ENCODE results near the gene DOCK6. TPM values are rescaled to one million over a fixed set of nuclear protein-coding genes. Genes with fewer than 3 reads are reported as not detected.

Gene DOCK6
- total RNA-seq, 1 experiment from 2014 or later = 88.8 TPM

DNA sequence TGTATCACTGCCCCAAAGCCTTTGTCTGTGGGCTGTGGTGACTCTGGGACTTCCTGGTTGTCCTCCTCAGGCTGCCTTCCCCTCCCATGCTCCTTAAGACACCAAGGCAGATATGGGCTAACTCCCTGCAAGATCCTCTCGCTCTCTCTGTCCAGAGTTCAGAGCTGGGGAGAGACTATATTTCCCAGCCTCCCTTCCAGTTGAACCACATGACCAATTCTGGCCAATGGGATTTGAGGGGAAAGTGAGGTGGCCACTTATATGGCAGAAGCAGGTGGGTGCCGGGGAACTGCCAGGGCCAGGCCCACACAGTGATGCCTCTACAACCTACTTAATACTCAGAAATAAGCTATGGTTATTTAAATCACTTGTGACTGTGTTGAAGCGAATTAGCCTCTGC lies 39.1 kb downstream of the DOCK6 start:
- POLR2A ChIA-PET = no interaction called here
- peaks cover 3% of the 10 kb centered on the region; the same call in 1 of the 2 replicates for H3K4me1 Mint-ChIP-seq
- no peak overlapping the region for H3K27ac Mint-ChIP-seq
- ATAC-seq = no peak
- CTCF ChIA-PET = interaction anchor here (0.5 kb wide), 1 partner anchor 57 kb away, joined by 4 read pairs; no protein-coding TSS in a partner anchor
- H3K4me3 Mint-ChIP-seq = no peak overlapping the region
- peaks cover 19% of the 10 kb centered on the region for H3K9me3 Mint-ChIP-seq
- no peak for DNase-seq (ENCODE audit: low spot score)
- peaks cover 41% of the 10 kb centered on the region for H3K36me3 Mint-ChIP-seq
- TF ChIP-seq, protein P1, sequence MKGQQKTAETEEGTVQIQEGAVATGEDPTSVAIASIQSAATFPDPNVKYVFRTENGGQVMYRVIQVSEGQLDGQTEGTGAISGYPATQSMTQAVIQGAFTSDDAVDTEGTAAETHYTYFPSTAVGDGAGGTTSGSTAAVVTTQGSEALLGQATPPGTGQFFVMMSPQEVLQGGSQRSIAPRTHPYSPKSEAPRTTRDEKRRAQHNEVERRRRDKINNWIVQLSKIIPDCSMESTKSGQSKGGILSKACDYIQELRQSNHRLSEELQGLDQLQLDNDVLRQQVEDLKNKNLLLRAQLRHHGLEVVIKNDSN (CRISPR knock-in tag; IDR thresholded peaks at IDR 0.05) = peak; percentile 53; the same call in 1 of the 2 replicates
- TF ChIP-seq USF2 (CRISPR knock-in tag; IDR thresholded peaks at IDR 0.05) (peak; percentile 76), CREB1 (CRISPR knock-in tag; IDR thresholded peaks at IDR 0.05) (no peak), ZNF425 (CRISPR knock-in tag; conservative IDR thresholded peaks at IDR 0.05) (no peak), NFYB (CRISPR knock-in tag; conservative IDR thresholded peaks at IDR 0.05; ENCODE audit: low read depth) (peak; percentile 83), ATF1 (CRISPR knock-in tag; IDR thresholded peaks at IDR 0.05) (no peak)
- H3K27me3 Mint-ChIP-seq (ENCODE audit: low read depth) = no peaks in the 10 kb centered on the region

DNA sequence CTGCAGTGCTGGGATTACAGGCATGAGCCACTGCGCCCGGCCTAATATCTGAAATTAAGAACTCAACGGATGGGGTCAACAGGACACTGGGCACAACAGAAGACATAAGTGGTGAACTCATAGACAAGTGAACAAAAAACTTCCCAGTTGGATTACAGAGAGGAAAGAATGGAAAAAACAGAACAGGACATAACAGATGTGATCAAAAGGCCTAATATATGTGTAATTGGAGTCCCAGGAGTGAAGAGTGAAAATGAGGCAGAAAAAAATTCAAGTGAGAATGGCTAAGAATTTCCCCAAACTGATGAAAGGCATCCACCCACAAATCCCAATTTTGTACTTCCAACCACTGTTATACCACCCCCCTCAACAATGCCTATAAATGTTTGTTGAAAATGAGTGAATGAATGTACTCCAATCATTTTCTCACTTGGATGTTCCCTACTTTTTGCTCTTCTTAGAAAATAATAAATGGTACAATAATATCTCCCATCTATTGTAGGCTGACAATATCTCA lies 41.2 kb downstream of the DOCK6 start:
- no peak overlapping the region for H3K27ac Mint-ChIP-seq
- no peaks in the 10 kb centered on the region for H3K4me1 Mint-ChIP-seq
- ChIA-PET CTCF (no interaction called here), POLR2A (no interaction called here)
- ATAC-seq = no peak
- no peak overlapping the region for H3K4me3 Mint-ChIP-seq
- peaks cover 42% of the 10 kb centered on the region for H3K36me3 Mint-ChIP-seq
- peaks cover 17% of the 10 kb centered on the region for H3K9me3 Mint-ChIP-seq
- no peaks in the 10 kb centered on the region for H3K27me3 Mint-ChIP-seq (ENCODE audit: low read depth)
- DNase-seq (ENCODE audit: low spot score) = no peak
- no peak for TF ChIP-seq ZNF219 (CRISPR knock-in tag; IDR thresholded peaks at IDR 0.05; ENCODE audit: borderline replicate concordance)
- no peak for TF ChIP-seq CBFB (CRISPR knock-in tag; IDR thresholded peaks at IDR 0.05; ENCODE audit: low read depth)
- no peak for TF ChIP-seq E2F4 (CRISPR knock-in tag; IDR thresholded peaks at IDR 0.05; ENCODE audit: borderline replicate concordance, low read depth)
- TF ChIP-seq NR1H2 (CRISPR knock-in tag; IDR thresholded peaks at IDR 0.05) = no peak
- TF ChIP-seq, protein P2, sequence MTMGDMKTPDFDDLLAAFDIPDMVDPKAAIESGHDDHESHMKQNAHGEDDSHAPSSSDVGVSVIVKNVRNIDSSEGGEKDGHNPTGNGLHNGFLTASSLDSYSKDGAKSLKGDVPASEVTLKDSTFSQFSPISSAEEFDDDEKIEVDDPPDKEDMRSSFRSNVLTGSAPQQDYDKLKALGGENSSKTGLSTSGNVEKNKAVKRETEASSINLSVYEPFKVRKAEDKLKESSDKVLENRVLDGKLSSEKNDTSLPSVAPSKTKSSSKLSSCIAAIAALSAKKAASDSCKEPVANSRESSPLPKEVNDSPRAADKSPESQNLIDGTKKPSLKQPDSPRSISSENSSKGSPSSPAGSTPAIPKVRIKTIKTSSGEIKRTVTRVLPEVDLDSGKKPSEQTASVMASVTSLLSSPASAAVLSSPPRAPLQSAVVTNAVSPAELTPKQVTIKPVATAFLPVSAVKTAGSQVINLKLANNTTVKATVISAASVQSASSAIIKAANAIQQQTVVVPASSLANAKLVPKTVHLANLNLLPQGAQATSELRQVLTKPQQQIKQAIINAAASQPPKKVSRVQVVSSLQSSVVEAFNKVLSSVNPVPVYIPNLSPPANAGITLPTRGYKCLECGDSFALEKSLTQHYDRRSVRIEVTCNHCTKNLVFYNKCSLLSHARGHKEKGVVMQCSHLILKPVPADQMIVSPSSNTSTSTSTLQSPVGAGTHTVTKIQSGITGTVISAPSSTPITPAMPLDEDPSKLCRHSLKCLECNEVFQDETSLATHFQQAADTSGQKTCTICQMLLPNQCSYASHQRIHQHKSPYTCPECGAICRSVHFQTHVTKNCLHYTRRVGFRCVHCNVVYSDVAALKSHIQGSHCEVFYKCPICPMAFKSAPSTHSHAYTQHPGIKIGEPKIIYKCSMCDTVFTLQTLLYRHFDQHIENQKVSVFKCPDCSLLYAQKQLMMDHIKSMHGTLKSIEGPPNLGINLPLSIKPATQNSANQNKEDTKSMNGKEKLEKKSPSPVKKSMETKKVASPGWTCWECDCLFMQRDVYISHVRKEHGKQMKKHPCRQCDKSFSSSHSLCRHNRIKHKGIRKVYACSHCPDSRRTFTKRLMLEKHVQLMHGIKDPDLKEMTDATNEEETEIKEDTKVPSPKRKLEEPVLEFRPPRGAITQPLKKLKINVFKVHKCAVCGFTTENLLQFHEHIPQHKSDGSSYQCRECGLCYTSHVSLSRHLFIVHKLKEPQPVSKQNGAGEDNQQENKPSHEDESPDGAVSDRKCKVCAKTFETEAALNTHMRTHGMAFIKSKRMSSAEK (CRISPR knock-in tag; IDR thresholded peaks at IDR 0.05; ENCODE audit: borderline replicate concordance) = no peak
- TF ChIP-seq OVOL2 (CRISPR knock-in tag; IDR thresholded peaks at IDR 0.05; ENCODE audit: borderline replicate concordance) = no peak
- TF ChIP-seq, protein P3, sequence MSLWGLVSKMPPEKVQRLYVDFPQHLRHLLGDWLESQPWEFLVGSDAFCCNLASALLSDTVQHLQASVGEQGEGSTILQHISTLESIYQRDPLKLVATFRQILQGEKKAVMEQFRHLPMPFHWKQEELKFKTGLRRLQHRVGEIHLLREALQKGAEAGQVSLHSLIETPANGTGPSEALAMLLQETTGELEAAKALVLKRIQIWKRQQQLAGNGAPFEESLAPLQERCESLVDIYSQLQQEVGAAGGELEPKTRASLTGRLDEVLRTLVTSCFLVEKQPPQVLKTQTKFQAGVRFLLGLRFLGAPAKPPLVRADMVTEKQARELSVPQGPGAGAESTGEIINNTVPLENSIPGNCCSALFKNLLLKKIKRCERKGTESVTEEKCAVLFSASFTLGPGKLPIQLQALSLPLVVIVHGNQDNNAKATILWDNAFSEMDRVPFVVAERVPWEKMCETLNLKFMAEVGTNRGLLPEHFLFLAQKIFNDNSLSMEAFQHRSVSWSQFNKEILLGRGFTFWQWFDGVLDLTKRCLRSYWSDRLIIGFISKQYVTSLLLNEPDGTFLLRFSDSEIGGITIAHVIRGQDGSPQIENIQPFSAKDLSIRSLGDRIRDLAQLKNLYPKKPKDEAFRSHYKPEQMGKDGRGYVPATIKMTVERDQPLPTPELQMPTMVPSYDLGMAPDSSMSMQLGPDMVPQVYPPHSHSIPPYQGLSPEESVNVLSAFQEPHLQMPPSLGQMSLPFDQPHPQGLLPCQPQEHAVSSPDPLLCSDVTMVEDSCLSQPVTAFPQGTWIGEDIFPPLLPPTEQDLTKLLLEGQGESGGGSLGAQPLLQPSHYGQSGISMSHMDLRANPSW (CRISPR knock-in tag; conservative IDR thresholded peaks at IDR 0.05; ENCODE audit: low read depth) = no peak
- TF ChIP-seq, protein P4, sequence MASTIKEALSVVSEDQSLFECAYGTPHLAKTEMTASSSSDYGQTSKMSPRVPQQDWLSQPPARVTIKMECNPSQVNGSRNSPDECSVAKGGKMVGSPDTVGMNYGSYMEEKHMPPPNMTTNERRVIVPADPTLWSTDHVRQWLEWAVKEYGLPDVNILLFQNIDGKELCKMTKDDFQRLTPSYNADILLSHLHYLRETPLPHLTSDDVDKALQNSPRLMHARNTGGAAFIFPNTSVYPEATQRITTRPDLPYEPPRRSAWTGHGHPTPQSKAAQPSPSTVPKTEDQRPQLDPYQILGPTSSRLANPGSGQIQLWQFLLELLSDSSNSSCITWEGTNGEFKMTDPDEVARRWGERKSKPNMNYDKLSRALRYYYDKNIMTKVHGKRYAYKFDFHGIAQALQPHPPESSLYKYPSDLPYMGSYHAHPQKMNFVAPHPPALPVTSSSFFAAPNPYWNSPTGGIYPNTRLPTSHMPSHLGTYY (CRISPR knock-in tag; IDR thresholded peaks at IDR 0.05) = no peak
- TF ChIP-seq, protein P5, sequence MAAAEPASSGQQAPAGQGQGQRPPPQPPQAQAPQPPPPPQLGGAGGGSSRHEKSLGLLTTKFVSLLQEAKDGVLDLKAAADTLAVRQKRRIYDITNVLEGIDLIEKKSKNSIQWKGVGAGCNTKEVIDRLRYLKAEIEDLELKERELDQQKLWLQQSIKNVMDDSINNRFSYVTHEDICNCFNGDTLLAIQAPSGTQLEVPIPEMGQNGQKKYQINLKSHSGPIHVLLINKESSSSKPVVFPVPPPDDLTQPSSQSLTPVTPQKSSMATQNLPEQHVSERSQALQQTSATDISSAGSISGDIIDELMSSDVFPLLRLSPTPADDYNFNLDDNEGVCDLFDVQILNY (CRISPR knock-in tag; IDR thresholded peaks at IDR 0.05) = no peak
- no peak for TF ChIP-seq ZNF232 (CRISPR knock-in tag; IDR thresholded peaks at IDR 0.05)
- TF ChIP-seq ZBTB21 (CRISPR knock-in tag; IDR thresholded peaks at IDR 0.05; ENCODE audit: borderline replicate concordance) = no peak
- TF ChIP-seq NR3C1 (CRISPR knock-in tag; conservative IDR thresholded peaks at IDR 0.05; ENCODE audit: low read depth) = no peak

Measured in WTC11 (cell line).